Lower leg skin (tissue), 3 donors: ENCODE measurements around the gene CRELD2.

ENCODE experiments used
- CTCF ChIP-seq, 3 donors: fragments of 450-650 bp; IDR thresholded peaks; one replicate each; pipeline ENCODE4 v1.5.1; 2016; ENCODE audit warnings: antibody characterized with exemption in 3 of 3, mild to moderate bottlenecking in 3 of 3, moderate library complexity in 2 of 3
- POLR2A ChIP-seq, 2 donors: fragments of 450-650 bp; IDR thresholded peaks; one replicate each; pipeline ENCODE4 v1.6.1; 2016 to 2017; ENCODE audit warnings: antibody characterized with exemption in 2 of 2, mild to moderate bottlenecking in 1 of 2, moderate library complexity in 1 of 2

GRCh38 chr22:49935561-49935960 is 17.1 kb downstream of the CRELD2 start:
- no peak for TF ChIP-seq CTCF (IDR thresholded peaks at IDR 0.05)
- TF ChIP-seq POLR2A (IDR thresholded peaks at IDR 0.05), result no peak
